Activated effector memory CD4-positive, alpha-beta T cell treated with Interleukin-2 at 50 U/mL for 16 hours (primary cell): Measurements from ENCODE around the gene EXOSC7.
"Not testable (repeated sequence)": the region's sequence is repeated elsewhere in the genome, so short reads cannot be mapped to it uniquely, and the experiment has no call there.

Source experiments
- DNase-seq: peaks from one replicate; pipeline ENCODE4 v3.0.0-alpha.2; 2020

The EXOSC7 gene

GRCh38 chr3:44962621-44963393 lies 13.2 kb upstream of the EXOSC7 start:
- DNase-seq: no peak

GRCh38 chr3:44963571-44964325 lies 12.3 kb upstream of the EXOSC7 start:
- no peak for DNase-seq

DNA sequence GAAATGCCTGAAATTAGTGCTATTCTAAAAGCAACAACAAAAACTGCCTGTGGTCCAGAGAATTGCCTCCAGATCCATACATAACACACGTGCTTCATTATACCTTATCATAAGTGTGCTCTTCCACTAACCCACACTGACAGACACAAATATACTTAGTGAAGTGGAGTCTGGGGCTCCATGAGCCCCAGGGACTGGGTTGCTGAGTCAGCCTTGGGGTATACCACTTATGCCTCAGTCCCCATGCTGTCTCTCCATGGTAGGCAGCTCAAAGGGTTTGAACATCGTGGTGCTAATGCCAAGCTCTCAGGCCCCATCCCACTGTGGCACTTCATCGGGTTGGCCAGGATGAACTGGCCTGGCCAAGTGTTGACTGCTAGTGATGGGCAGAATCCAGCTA lies 10.9 kb upstream of the EXOSC7 start:
- DNase-seq: no peak

- DNase-seq: no peak
These were observed 9.2 kb upstream of the EXOSC7 start for GRCh38 chr3:44966795-44967278.

GRCh38 chr3:44968447-44968858 lies 7.6 kb upstream of the EXOSC7 start:
- DNase-seq: no peak

DNA sequence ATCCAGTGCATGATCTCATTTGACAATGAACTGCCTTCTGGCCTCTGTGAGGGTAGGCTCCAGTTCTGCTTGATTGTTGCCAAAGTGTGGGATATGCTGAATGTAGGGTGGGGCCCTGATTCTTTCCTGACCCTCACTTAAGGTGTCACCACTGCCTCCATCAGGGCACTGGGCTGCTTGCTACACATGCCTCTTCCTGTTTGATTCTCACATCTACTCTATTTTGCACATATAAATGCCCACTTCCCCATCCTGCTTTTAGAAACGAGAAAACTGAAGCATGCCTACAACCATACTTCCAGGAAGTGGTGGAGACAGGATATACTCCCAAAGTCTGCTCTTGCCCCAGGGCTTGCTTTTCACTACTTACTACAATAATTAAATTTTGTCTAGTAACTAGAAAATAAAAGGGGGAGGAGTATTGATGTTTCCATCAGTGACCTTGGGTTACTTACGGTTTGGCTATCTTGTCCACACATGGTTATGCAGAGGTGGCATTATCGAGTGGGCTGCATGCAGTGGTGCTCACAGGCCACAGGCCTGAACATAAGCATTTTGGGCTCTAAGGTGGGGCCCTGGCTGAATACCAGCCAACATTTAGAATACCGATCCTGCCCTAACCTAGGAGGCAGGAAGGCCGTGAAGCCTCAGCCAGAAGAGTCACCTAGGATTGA lies 6.8 kb upstream of the EXOSC7 start:
- no peak for DNase-seq

GRCh38 chr3:44969828-44970179 lies 6.2 kb upstream of the EXOSC7 start:
- DNase-seq: no peak

GRCh38 chr3:44970926-44971490 lies 5.0 kb upstream of the EXOSC7 start:
- DNase-seq: no peak

DNA sequence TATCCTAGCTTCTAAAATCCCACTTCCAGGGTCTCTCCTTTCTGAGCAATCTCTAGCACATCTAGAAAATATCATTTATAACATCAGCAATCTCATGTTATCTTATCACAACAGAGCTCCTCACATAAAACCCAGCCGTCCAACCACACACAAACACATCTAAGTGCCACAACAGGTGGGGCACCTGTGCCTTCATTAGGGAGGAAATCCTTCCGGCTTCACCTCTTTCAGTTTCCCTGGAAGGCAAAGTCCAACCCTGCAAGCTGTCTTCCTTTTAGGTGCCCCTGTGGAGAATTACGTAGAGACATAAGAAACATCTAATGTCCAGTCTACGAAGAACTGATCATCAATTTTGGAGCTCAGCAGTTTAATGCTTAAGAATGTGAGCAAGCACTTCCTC lies 1.6 kb upstream of the EXOSC7 start:
- no peak for DNase-seq

GRCh38 chr3:44981220-44981619 lies 5.2 kb downstream of the EXOSC7 start:
- no peak for DNase-seq

DNA sequence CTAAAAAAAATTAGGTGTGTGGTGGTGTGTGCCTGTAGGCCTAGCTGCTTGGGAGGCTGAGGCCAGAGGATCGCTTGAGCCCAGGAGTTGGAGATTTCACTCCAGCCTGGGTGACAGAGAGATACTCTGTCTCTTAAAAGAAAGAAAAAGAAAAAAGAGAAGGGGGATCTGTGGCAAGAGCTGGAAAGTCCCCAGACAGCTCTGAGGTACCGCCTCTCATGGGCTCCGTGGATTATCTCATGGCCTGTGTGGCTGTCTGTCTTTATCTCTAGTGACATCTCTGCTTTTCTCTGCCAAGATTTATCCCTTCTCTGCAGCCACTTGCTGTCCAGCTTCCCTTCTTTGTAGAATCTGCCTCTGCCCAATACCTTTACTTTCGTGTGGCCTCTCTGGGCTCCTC lies 5.7 kb downstream of the EXOSC7 start:
- no peak for DNase-seq

DNA sequence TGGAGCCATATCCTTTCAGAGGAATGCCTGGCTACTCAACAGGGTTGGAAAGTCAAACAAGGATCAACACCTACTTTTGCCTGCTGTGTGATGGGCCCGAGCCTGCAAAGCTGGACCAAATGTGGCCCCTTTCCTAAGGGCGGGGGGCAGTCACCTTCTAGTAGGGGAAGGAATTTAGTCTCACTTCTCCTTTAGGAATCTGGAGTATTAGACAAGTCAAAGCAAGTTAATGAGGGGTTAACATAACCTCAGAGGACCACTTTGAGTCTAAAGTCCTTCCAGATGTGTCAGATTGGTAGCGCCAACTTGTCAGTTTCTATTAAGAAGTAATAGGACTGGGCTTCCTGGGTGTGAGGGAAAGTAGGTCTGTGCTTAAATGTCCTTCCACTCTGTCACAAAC lies 6.8 kb downstream of the EXOSC7 start:
- no peak for DNase-seq

DNA sequence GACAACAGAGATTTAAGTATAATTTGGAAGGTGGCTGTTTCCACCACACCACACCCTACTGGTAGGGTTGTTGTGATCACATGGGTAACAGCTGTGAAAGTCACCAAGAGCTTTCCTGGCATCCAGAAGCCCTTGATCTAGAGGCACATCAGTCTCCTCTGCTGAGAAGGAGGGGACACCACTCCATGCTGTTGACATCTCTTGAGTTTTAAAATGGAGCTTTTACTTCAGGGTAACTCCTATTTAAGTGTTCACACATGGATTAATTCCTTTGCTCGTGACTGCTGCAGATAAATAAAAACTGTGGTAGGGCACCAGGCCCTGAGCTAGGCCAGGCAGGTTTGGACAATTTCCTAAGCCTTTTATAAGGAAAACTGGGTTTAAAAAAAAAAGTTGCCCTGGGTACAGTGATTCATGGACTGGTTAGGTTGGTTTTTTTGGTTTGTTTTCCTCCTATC lies 7.5 kb downstream of the EXOSC7 start:
- DNase-seq: no peak

DNA sequence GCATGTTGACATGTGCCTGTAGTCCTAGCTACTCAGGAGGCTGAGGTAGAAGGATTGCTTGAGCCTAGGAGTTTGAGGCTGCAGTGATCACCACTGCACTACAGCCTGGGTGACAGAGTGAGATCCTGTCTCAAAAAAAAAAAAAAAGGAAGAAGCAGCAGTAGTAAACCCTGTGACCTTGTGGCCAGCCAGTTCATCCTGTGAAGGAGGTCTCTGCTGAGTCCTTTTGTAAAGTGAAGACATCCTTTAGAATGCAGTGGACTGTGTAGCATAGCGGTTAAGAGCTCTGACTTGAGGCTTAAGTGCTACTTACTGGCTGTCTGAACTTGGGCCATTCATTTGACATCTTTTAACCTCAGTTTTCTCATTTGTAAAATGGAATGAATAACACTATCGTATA lies 8.3 kb downstream of the EXOSC7 start:
- no peak for DNase-seq

DNA sequence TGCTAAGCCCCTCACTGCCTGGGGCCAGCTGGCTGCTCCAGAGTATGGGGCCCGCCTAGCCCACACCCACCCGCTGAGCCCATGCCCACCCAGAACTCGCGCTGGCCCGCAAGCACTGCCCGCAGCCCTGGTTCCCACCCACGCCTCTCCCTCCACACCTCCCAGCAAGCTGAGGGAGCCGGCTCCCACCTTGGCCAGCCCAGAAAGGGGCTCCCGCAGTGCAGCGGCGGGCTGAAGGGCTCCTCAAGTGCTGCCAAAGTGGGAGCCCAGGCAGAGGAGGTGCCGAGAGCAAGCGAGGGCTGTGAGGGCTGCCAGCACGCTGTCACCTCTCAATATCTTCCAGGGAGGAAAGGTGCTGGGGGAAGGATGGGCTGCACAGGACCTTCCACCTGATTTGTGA lies 10.3 kb downstream of the EXOSC7 start:
- DNase-seq: not testable (repeated sequence)

GRCh38 chr3:44987332-44987731 lies 11.3 kb downstream of the EXOSC7 start:
- no peak for DNase-seq

DNA sequence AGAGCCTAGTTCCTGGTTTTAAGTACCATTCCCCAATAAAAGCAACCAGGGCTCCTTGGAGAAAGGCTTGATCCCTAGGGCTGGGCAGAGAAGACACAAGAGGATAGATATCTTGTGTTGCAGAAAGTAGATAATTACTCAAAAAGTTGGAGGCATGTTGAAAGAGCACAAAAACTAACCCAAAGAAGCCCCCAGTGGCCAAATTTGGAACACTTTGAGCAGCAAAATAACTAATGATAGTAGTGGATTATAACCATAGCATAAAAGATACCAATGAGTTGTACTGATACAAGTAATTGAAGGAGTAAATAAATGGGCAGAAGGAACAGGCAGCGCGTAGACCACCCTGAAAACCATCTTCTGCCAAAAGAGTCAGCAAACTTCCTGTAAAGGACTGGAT lies 12.0 kb downstream of the EXOSC7 start:
- no peak for DNase-seq

- DNase-seq: no peak
These were observed 13.1 kb downstream of the EXOSC7 start for GRCh38 chr3:44989141-44989540.

GRCh38 chr3:44989636-44990373 lies 13.8 kb downstream of the EXOSC7 start:
- no peak for DNase-seq

DNA sequence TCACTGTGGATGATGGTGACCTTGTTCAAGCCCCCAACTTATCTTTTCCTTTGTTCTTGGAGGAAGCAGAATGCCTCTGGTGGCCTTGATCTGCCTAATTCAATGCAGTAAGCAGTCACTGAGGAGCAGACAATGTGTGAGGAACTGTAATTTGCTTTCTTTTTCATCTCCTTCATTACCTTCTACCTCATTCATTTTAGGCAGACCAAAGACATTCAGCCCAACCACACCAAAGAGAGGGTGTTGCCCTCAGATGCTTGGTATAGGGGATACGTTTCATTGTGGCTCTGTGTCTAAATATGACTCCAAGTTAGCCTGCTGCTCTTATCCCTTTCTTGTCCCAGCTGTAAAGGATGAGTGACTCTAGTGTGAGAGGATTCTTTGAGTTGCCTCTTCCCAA lies 15.3 kb downstream of the EXOSC7 start:
- no peak for DNase-seq

DNA sequence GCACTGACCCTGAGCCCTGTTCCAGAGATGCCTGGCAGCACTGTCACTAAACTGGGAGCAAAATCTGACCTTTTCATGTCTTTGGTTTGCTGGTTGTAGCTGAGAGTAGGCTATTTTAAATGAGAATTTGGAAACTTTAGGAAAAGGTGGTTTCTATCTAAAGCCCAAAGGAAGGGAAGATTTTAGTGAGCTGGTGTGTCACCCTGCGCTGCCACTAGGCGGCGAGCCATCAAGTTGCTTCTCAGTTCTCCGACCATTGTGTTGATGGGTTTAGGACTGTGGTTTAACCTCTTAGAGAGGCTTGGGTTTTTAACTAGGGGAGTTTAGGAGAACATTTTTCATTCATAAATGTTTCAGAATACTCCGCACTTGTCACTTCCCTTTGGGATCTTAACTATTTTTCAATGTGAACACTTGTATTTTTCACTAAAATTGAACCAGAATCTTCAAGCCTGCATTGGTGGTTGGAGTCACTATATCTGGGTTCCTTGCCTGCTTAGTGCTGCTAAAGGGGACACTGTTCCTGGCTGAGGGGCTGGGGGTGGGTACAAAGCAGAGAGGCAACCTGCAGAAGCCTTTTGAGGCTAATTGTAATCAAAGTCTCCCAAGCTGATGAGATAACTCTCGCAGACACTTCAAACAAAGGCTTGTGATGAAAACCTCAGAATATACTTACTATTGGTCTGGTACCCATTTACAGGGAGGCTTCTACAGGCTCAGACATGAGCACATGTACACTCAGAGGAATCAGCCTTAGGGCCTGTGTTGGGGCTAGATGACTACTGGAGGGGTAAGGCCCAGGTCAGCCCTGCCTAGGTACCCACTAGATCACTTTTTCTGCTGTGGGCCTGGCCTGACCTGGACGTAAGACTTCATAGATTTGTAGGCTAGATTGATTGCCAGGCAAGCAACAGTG lies 16.8 kb downstream of the EXOSC7 start:
- no peak for DNase-seq
